GM12801 (cell line): ENCODE results near the gene HS6ST1.

Experiments used
- TF ChIP-seq, protein P1 (sequence below): IDR thresholded peaks from one replicate; pipeline ENCODE4 v1.5.1; 2011; ENCODE audit warnings: control low read depth; ENCODE audit not compliant: insufficient read length; ENCODE audit errors: extremely low read depth

Gene HS6ST1

DNA sequence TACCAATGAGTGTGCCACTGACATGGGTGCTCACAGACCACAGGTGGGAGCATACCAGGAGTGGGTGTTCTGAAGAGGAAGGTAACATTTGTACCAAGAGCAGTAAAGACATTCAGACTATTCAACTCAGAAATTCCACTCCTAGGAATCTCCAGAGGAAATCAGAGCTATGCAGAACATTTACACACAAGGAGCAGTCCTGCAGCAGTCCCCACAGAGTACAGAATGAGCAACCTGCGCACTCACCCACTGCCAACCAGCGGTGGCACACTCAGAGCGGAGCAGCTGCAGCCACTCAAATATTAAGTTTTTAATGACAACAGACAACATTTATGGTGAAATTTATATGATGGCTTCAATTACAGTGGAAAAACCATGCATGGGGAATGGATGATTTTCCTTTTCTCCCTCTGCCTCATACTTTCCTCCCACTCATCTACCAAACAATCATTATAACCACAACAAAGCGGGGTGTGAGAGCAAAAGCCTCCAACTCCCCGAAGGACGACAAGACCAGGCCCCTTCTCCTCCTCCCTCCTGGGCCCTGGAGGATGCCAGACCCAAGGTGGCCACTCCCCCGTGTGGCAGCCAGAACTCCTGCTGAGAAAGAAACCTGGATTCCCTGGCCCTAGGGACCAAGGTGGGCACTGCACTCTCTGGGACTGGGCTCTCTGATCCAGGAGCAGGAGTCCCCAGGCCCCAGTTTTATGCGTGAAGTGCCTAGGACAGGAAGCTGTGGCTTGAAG, 5.4 kb downstream of the HS6ST1 start:
- TF ChIP-seq, protein P1, sequence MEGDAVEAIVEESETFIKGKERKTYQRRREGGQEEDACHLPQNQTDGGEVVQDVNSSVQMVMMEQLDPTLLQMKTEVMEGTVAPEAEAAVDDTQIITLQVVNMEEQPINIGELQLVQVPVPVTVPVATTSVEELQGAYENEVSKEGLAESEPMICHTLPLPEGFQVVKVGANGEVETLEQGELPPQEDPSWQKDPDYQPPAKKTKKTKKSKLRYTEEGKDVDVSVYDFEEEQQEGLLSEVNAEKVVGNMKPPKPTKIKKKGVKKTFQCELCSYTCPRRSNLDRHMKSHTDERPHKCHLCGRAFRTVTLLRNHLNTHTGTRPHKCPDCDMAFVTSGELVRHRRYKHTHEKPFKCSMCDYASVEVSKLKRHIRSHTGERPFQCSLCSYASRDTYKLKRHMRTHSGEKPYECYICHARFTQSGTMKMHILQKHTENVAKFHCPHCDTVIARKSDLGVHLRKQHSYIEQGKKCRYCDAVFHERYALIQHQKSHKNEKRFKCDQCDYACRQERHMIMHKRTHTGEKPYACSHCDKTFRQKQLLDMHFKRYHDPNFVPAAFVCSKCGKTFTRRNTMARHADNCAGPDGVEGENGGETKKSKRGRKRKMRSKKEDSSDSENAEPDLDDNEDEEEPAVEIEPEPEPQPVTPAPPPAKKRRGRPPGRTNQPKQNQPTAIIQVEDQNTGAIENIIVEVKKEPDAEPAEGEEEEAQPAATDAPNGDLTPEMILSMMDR, result no peak

DNA sequence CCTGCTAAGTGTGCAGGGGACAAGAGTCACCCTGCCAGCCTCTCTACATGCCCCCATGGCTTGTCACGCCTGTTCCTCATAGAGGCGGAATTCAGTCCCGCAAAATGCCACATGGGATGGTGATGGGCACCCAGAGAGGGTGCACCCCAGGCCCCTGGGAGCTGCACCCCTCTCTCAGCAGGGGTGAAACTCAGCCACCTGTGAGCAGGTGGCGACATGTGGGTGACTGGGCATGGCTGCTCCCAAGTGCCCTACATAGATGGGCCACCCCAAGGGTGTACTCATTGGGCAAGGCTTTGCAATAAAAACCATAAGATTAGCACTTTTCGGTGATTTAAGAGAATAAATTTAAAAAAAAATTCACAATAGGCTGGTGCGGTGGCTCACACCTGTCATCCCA, 6.3 kb downstream of the HS6ST1 start:
- TF ChIP-seq, protein P1, result no peak

DNA sequence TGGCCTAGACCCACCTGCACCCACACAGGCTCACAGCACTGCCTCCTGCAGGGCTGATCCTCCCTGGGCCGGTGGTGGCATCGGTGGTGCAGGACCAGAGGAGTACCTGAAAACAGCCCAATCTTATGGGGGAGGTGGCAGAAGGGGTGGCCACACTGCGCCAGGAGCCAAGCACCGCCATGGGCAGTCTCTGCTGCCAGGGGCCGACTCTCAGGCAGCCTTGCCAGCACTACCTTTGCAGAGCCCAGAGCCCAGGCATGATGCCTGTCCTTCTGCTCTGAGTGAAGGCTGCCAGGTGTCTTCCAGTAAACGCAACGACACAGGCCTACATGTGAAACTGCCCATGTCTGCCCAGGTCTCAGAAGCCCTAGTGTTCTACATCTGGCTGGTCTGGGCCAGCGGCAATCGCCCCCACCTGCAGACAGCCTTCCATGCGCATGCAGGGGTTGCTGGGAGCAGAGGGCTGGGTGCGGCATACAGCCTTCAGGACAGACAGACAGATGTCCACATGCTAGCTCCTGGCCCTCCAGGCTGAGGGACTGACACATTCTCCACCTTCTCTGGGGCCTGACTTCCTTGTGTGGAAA, 6.8 kb downstream of the HS6ST1 start:
- TF ChIP-seq, protein P1, result no peak

DNA sequence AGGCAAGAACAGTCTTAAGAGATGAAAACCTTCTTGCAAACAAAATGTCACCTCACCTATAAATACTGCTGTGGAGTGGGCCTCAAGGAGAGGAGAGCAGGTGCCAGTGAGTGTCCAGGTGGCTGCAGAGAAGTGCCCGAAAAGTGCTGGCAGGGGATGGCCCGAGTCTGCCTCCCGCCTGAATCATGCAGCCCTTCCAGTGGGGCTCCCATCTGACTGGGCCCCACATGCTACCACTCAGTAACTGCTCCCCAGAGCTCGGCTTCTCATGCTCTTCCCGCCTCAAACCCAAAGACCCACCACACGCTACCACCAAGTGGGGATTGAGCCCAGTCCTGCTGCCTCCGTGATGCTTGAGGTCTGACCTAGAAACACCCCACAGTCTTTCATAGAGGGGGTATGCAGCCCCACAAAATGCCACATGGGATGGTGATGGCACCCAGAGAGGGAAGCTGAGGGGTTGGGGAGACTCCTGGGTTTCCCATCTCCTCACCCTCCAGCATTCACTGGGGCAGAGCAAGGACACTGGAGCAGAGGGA, 7.4 kb downstream of the HS6ST1 start:
- TF ChIP-seq, protein P1, result no peak

DNA sequence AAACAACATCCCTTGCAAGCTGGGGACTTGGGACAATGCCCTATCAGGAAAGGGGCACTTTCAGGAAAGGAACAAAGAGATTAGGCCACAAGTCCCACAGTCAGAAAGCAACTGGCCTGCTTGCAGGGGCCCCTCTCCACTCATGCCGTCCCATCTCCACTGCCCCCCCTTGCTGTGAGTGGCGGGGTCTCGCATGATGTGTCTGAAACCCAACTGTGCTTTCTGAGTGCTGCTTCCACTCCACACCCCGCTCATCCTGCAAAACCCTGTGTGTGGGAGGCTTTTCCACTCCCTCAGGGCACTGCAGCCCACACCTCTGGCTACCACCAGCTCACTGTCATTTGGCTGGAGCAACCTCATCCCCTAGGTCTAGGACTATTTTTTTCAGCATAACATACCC, 7.9 kb downstream of the HS6ST1 start:
- TF ChIP-seq, protein P1, result no peak

DNA sequence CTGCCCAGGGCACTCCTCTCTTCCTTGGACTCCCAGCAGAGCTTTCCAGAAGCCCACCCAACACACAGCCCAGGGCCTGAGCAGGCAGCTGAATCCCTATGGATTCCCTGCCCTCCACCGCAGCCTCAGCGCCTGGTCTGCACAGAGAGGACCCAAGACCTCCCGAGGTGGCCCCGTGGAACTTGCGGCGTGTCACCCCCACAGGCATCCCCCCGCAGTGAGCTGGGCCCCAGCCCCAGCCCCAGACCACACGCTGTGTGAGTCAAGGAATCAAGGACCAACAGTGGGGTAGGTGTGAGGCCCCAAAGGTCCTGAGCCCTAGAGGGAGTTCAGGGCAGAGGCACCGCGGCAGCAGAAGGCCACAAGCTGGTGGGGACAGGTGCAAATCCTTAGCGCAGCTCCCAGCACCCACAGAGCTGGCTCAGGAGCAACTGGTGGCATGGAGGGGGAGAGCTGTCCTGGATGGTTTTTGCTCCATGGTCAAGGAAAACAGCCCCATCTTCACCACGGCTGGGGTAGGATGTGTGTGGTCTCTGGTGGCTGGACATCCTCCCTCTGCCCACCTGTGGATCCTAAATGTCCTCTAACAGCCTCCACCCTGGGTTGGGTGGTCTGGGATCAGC, 8.5 kb downstream of the HS6ST1 start:
- TF ChIP-seq, protein P1, result no peak

DNA sequence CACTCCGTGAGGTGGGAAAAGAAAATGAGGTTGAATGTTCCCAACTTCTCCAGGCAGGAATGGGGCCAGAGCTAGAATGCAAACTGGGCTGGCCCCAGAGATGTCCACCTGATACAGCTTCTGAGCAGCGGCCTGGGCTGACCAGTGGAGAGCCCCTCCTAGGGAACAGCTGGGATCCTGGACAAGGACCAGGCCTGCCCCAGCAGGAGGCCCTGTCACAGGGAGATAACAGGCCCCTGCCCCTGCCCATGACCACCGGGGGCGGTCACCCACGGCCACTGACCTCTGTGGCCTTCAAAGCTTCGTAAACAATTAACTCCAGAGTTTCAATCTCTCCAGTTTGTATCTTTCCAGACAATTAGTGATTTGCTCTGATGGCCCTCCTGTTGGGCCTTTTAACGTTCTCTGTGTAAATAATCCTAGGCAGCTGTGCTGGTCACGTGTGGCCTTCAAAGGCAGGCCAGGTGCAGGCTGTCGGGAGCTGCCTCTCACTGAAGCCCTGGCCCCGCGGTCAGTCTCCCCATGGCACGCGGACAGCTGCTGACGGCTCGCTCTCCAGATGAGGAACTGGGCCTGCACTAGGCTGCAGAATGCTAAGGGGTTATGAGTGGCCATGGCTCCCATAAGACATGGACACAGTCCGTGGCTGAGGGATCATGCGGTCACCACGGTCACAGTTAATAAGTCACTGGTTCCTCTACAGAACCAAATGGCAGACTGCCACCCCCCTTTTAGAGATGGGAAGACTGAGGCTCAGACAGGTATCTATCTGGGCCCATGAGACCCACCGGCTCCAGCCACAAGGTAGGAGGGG, 9.2 kb downstream of the HS6ST1 start:
- TF ChIP-seq, protein P1, result no peak
